ENCODE data around the gene DEFB115.
"Not testable (repeated sequence)": the region's sequence is repeated elsewhere in the genome, so short reads cannot be mapped to it uniquely, and the experiment has no call there.

DEFB115 gene, protein sequence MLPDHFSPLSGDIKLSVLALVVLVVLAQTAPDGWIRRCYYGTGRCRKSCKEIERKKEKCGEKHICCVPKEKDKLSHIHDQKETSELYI

DNA sequence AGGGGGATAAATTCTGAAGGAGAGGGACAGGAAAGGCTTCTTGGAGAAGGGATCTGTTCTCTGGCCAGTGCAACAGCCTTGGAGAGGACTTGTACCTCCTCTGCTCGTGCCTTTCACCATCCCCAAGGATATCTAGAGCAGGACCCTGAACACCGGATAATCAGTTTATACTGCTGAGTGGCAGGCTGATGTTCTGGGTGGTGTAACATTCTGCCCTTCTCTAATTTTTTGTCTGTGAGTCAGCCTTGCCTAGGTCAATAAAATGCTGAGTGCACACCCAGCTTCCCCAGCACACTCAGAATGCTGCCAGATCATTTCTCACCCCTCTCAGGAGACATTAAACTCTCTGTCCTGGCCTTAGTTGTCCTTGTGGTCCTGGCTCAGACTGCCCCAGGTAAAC, at the start of gene DEFB115:
DEFB115 (plus strand) TSS at position 301 of the 400 bp plus-strand sequence; CDS start at position 301, 0 bp downstream.
- no peak within 1 kb of the TSS for H3K27ac ChIP-seq (ENCODE audit: low read length)
- H3K27me3 ChIP-seq (ENCODE audit: control insufficient read depth in 1 of 2, insufficient read depth in 2 of 2, low read length in 2 of 2) = no peaks in the 10 kb centered on the region
- no peak within 1 kb of the TSS for H3K4me3 ChIP-seq (ENCODE audit: low read length in 2 of 2)
- no peaks in the 10 kb centered on the region for H3K36me3 ChIP-seq (ENCODE audit: control insufficient read depth in 2 of 2, insufficient read depth in 2 of 2, low read length in 2 of 2)
- H3K9ac ChIP-seq (ENCODE audit: low read length in 2 of 2) = no peak within 1 kb of the TSS
- H3K9me3 ChIP-seq (ENCODE audit: control insufficient read depth in 2 of 2, low read length in 2 of 2) = peaks cover 0 to 2% of the 10 kb centered on the region in 2 donors
- H3K4me1 ChIP-seq (ENCODE audit: control insufficient read depth, insufficient read depth, low read length) = no peaks in the 10 kb centered on the region

DNA sequence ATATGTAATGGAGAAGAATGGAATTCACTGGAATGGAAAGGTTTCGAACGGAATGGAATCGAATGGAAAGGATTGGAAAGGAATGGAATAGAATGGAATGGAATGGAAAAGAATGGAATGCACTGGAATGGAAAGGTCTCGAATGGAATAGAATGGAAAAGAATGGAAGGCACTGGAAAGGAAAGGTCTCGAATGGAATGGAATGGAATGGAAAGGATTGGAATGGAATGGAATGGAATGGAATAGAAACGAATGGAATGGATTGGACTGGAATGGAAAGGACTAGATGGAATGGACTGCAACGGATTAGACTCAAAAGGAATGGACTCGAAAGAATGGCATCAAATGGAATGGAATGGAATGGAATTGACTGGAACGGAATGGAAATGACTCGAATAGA, 20.5 kb upstream of the DEFB115 start:
- Histone ChIP-seq H3K4me3 (ENCODE audit: low read length in 2 of 2) (no peak overlapping the region), H3K4me1 (ENCODE audit: control insufficient read depth, insufficient read depth, low read length) (no peaks in the 10 kb centered on the region), H3K27ac (ENCODE audit: low read length) (no peak overlapping the region), H3K36me3 (ENCODE audit: control insufficient read depth in 2 of 2, insufficient read depth in 2 of 2, low read length in 2 of 2) (no peaks in the 10 kb centered on the region), H3K27me3 (ENCODE audit: control insufficient read depth in 1 of 2, insufficient read depth in 2 of 2, low read length in 2 of 2) (no peaks in the 10 kb centered on the region), H3K9ac (ENCODE audit: low read length in 2 of 2) (no peak overlapping the region), H3K9me3 (ENCODE audit: control insufficient read depth in 2 of 2, low read length in 2 of 2) (peaks cover 10% of the 10 kb centered on the region in 2 donors)

DNA sequence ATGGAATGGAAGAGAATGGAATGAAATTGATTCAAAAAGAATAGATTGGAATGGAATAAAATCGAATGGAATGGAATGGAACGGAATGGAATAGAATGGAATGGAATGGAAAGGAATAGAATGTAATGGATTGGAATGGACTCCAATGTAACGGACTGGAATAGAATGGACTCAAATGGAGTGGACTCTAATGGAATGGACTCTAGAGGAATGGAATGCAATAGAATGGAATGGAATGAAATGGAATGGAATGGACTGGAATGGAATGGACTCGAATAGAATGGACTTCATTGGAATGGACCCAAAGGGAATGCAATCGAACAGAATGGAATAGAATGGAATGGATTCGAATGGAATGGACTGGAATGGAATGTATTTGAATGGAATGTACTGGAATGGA, 19.7 kb upstream of the DEFB115 start:
- Histone ChIP-seq H3K9ac (ENCODE audit: low read length in 2 of 2) (no peak overlapping the region), H3K36me3 (ENCODE audit: control insufficient read depth in 2 of 2, insufficient read depth in 2 of 2, low read length in 2 of 2) (no peaks in the 10 kb centered on the region), H3K9me3 (ENCODE audit: control insufficient read depth in 2 of 2, low read length in 2 of 2) (peaks cover 10% of the 10 kb centered on the region in 2 donors), H3K4me1 (ENCODE audit: control insufficient read depth, insufficient read depth, low read length) (no peaks in the 10 kb centered on the region), H3K27ac (ENCODE audit: low read length) (no peak overlapping the region), H3K27me3 (ENCODE audit: control insufficient read depth in 1 of 2, insufficient read depth in 2 of 2, low read length in 2 of 2) (no peaks in the 10 kb centered on the region), H3K4me3 (ENCODE audit: low read length in 2 of 2) (no peak overlapping the region)

DNA sequence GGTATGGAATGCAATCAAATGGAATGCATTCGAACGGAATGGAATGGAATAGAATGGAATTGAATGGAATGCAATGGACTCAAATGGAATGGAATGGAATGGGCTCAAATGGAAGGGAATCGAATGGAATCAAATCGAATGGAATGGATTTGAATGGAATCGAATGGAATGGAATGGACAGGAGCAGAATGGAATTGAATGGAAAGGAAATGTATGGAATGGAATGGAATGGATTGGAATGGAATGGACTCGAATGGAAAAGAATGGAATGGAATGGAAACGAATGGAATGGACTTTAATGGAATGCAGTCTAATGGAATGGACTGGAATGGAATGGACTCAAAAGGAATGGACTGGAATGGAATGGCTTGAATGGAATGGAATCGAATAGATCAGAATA, 18.3 kb upstream of the DEFB115 start:
- Histone ChIP-seq H3K4me1 (ENCODE audit: control insufficient read depth, insufficient read depth, low read length) (no peaks in the 10 kb centered on the region), H3K27me3 (ENCODE audit: control insufficient read depth in 1 of 2, insufficient read depth in 2 of 2, low read length in 2 of 2) (no peaks in the 10 kb centered on the region), H3K27ac (ENCODE audit: low read length) (no peak overlapping the region), H3K4me3 (ENCODE audit: low read length in 2 of 2) (no peak overlapping the region), H3K36me3 (ENCODE audit: control insufficient read depth in 2 of 2, insufficient read depth in 2 of 2, low read length in 2 of 2) (no peaks in the 10 kb centered on the region), H3K9me3 (ENCODE audit: control insufficient read depth in 2 of 2, low read length in 2 of 2) (peaks cover 10% of the 10 kb centered on the region in 2 donors), H3K9ac (ENCODE audit: low read length in 2 of 2) (no peak overlapping the region)

DNA sequence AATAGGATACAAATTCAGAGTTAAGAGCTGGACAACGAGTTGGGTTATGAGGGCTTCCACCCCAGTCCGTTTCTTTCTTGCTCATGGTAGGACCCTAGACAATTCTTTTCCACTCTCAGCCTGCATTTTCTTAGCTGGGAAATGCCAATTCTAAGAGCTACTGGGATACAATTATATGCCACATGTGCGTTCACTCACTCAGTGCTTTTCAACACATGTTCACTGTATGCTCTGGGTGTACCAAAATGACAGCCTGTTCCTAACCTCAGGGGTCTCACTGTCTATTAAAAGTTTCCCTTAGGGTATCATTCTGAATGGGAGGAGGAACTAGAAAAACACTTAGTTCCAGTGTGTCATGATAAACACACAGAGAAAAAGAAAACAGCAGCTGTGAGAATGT, 505 bp upstream of the DEFB115 start:
- H3K36me3 ChIP-seq (ENCODE audit: control insufficient read depth in 2 of 2, insufficient read depth in 2 of 2, low read length in 2 of 2) = no peaks in the 10 kb centered on the region
- no peak overlapping the region for H3K27ac ChIP-seq (ENCODE audit: low read length)
- H3K9ac ChIP-seq (ENCODE audit: low read length in 2 of 2) = no peak overlapping the region
- H3K27me3 ChIP-seq (ENCODE audit: control insufficient read depth in 1 of 2, insufficient read depth in 2 of 2, low read length in 2 of 2) = no peaks in the 10 kb centered on the region
- no peaks in the 10 kb centered on the region for H3K4me1 ChIP-seq (ENCODE audit: control insufficient read depth, insufficient read depth, low read length)
- no peak overlapping the region for H3K4me3 ChIP-seq (ENCODE audit: low read length in 2 of 2)
- H3K9me3 ChIP-seq (ENCODE audit: control insufficient read depth in 2 of 2, low read length in 2 of 2) = peaks cover 0 to 2% of the 10 kb centered on the region in 2 donors

DNA sequence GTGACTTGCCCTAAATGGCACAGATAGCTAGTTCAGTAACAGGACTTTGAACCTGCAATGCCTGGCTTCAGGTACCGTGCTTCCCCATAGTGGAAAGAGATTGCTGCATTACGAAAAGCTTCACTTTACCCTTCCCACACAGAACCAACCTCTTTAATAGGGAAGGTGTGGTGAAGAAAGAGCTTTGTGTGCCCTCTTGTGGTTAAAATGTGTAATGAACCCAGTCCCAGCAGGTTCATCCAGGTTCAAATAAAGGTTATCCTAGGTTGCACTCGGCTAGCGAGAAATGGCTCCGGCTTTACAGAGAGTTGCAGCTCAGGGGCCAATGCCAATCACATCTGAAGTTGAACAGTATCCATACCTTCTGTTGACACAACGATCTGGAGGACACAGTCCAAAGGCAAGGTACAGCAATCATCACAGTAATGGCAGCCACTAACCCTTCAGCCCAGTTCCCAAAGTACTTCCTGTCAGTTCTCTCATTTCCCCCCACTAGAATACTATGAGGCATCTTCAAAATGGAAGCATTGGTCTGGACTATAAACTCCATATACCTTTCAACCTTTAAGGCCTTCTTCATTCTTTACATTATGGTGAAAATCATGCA, 3.0 kb downstream of the DEFB115 start:
- Histone ChIP-seq H3K27ac (ENCODE audit: low read length) (no peak overlapping the region), H3K36me3 (ENCODE audit: control insufficient read depth in 2 of 2, insufficient read depth in 2 of 2, low read length in 2 of 2) (no peaks in the 10 kb centered on the region), H3K4me1 (ENCODE audit: control insufficient read depth, insufficient read depth, low read length) (no peaks in the 10 kb centered on the region), H3K9ac (ENCODE audit: low read length in 2 of 2) (no peak overlapping the region), H3K4me3 (ENCODE audit: low read length in 2 of 2) (no peak overlapping the region), H3K27me3 (ENCODE audit: control insufficient read depth in 1 of 2, insufficient read depth in 2 of 2, low read length in 2 of 2) (no peaks in the 10 kb centered on the region), H3K9me3 (ENCODE audit: control insufficient read depth in 2 of 2, low read length in 2 of 2) (peaks cover 0 to 2% of the 10 kb centered on the region in 2 donors)

DNA sequence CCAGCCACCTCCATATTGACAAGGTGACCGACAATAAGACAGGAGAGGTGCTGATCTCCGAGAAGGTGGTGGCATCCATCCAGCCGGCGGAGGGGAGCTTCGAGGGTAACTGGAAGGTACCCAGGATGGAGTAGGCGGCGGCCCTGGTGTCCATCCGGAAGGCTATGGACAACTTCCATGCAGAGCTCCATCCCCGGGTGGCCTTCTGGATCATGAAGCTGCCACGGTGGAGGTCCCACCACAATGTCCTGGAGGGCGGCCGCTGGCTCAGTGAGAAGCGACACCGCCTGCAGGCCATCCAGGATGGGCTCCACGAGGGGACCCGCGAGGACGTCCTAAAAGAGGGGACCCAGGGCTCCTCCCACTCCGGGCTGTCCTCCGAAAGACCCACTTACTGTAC, 17.0 kb downstream of the DEFB115 start:
- H3K36me3 ChIP-seq (ENCODE audit: control insufficient read depth in 2 of 2, insufficient read depth in 2 of 2, low read length in 2 of 2) = no peaks in the 10 kb centered on the region
- no peak overlapping the region for H3K4me3 ChIP-seq (ENCODE audit: low read length in 2 of 2)
- H3K27ac ChIP-seq (ENCODE audit: low read length) = no peak overlapping the region
- H3K9ac ChIP-seq (ENCODE audit: low read length in 2 of 2) = no peak overlapping the region
- no peaks in the 10 kb centered on the region for H3K4me1 ChIP-seq (ENCODE audit: control insufficient read depth, insufficient read depth, low read length)
- peaks cover 11 to 26% of the 10 kb centered on the region in 2 donors for H3K9me3 ChIP-seq (ENCODE audit: control insufficient read depth in 2 of 2, low read length in 2 of 2)
- no peaks in the 10 kb centered on the region for H3K27me3 ChIP-seq (ENCODE audit: control insufficient read depth in 1 of 2, insufficient read depth in 2 of 2, low read length in 2 of 2)

DNA sequence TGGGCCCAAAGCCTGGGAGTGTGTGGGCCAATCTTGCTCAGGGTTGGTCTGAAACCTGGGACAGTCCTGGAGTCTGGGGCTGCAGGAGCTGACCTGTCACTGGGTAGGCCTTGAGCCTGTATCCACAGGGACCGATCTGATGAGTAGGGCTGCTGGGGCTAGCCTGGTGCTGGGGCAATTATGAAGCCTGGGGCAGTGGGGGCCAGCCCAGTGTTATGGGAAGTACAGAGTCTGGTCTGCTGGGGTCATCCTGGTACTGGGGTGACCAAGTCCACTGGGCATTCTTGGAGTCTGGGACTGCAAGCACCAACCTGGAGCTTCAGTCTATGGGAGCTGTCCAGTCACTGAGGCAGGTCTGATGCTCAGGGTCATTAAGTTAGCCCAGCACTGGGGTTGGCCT, 20.7 kb downstream of the DEFB115 start:
- Histone ChIP-seq H3K9me3 (ENCODE audit: control insufficient read depth in 2 of 2, low read length in 2 of 2) (peaks cover 0 to 17% of the 10 kb centered on the region in 2 donors), H3K4me3 (ENCODE audit: low read length in 2 of 2) (no peak overlapping the region), H3K4me1 (ENCODE audit: control insufficient read depth, insufficient read depth, low read length) (no peaks in the 10 kb centered on the region), H3K9ac (ENCODE audit: low read length in 2 of 2) (no peak overlapping the region), H3K36me3 (ENCODE audit: control insufficient read depth in 2 of 2, insufficient read depth in 2 of 2, low read length in 2 of 2) (no peaks in the 10 kb centered on the region), H3K27ac (ENCODE audit: low read length) (no peak overlapping the region), H3K27me3 (ENCODE audit: control insufficient read depth in 1 of 2, insufficient read depth in 2 of 2, low read length in 2 of 2) (no peaks in the 10 kb centered on the region)

DNA sequence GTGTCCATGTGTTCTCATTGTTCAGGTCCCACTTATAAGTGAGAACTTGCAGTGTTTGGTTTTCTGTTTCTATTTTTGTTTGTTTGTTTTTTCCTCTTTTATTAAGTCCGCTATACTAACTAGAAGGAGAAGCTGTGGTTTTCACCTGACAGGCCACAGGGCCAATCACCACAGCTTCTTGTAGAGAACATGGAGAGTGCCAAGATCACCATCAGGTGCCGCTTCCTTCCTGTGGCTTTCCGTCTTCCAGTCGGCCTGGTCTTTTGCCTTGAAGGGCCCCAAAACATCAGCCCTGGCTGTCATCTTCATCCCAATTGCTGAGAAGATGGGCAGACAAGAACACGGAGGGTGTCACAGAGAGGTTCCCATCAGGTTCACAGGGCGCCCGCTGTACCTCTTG, 27.5 kb downstream of the DEFB115 start:
- H3K4me3 ChIP-seq (ENCODE audit: low read length in 2 of 2); H3K4me1 ChIP-seq (ENCODE audit: control insufficient read depth, insufficient read depth, low read length); H3K9ac ChIP-seq (ENCODE audit: low read length in 2 of 2); H3K9me3 ChIP-seq (ENCODE audit: control insufficient read depth in 2 of 2, low read length in 2 of 2); H3K36me3 ChIP-seq (ENCODE audit: control insufficient read depth in 2 of 2, insufficient read depth in 2 of 2, low read length in 2 of 2); H3K27ac ChIP-seq (ENCODE audit: low read length); H3K27me3 ChIP-seq (ENCODE audit: control insufficient read depth in 1 of 2, insufficient read depth in 2 of 2, low read length in 2 of 2): not testable (repeated sequence)

DNA sequence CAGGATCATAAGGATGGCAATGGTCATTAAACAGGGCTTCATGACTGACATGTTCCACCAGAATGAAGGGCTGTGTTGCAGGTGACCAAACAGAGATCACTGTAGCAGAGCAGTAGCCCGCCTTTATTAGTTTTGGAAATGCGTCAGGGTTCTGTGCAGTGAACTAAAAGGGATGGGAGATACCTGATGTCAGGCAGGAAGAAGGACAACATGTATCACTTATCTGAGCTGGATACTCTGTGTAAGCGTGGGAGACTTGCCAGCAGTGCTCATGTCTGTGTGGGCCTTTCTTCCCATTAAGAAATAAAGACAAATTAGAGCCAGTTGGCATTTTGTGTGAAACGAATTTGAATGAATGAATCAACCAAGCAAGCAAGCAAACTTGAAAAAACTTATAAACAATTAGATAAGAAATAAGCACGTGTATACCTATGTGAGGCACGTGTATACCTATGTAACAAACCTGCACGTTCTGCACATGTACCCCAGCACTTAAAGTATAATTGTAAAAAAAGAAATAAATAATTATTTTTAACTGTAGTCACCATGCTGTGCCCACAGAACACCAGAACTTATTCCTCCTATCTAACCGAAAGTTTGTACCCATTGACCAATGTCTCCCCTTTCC, 51.2 kb downstream of the DEFB115 start, which contains the start of gene DEFB116:
DEFB116 (minus strand) TSS at position 51 of the 628 bp plus-strand sequence; CDS start at position 51, 0 bp downstream.
- H3K27ac ChIP-seq (ENCODE audit: low read length) = no peak within 1 kb of the TSS
- H3K9me3 ChIP-seq (ENCODE audit: control insufficient read depth in 2 of 2, low read length in 2 of 2) = peaks cover 4 to 7% of the 10 kb centered on the region in 2 donors
- H3K4me1 ChIP-seq (ENCODE audit: control insufficient read depth, insufficient read depth, low read length) = no peaks in the 10 kb centered on the region
- no peaks in the 10 kb centered on the region for H3K27me3 ChIP-seq (ENCODE audit: control insufficient read depth in 1 of 2, insufficient read depth in 2 of 2, low read length in 2 of 2)
- H3K36me3 ChIP-seq (ENCODE audit: control insufficient read depth in 2 of 2, insufficient read depth in 2 of 2, low read length in 2 of 2) = no peaks in the 10 kb centered on the region
- no peak within 1 kb of the TSS for H3K9ac ChIP-seq (ENCODE audit: low read length in 2 of 2)
- no peak within 1 kb of the TSS for H3K4me3 ChIP-seq (ENCODE audit: low read length in 2 of 2)
